ENCODE results near the gene CHMP5.
"Not testable (repeated sequence)": the region's sequence is repeated elsewhere in the genome, so short reads cannot be mapped to it uniquely, and the experiment has no call there.

DNA sequence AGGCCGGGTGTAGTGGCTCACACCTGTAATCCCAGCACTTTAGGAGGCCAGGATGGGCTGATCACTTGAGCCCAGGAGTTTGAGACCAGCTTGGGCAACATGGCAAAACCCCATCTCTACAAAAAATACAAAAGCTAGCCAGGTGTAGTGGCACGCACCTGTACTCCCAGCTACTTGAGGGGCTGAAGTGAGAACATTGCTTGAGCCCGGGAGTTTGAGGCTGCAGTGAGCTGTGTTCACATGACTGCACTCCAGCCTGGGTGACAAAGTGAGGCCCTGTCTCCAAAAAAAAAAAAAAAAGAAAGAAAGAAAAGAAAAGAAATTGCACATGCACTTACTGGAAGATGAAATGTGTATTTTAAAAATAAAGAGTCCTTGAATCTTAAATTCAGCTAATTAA is 52.3 kb downstream of the CHMP5 start:
- TF ChIP-seq, protein P1, sequence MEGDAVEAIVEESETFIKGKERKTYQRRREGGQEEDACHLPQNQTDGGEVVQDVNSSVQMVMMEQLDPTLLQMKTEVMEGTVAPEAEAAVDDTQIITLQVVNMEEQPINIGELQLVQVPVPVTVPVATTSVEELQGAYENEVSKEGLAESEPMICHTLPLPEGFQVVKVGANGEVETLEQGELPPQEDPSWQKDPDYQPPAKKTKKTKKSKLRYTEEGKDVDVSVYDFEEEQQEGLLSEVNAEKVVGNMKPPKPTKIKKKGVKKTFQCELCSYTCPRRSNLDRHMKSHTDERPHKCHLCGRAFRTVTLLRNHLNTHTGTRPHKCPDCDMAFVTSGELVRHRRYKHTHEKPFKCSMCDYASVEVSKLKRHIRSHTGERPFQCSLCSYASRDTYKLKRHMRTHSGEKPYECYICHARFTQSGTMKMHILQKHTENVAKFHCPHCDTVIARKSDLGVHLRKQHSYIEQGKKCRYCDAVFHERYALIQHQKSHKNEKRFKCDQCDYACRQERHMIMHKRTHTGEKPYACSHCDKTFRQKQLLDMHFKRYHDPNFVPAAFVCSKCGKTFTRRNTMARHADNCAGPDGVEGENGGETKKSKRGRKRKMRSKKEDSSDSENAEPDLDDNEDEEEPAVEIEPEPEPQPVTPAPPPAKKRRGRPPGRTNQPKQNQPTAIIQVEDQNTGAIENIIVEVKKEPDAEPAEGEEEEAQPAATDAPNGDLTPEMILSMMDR (conservative IDR thresholded peaks at IDR 0.05; ENCODE audit: low read length): not testable (repeated sequence)
- not testable (repeated sequence) for TF ChIP-seq EZH2phosphoT487 (IDR thresholded peaks at IDR 0.05; ENCODE audit: borderline replicate concordance, low read depth, low read length)
